ENCODE measurements around the gene LDB3.

LDB3 gene

GRCh38 chr10:86663046-86663345, 5.3 kb upstream of the LDB3 start:
- no peak overlapping the region for H3K27ac ChIP-seq
- H3K4me1 ChIP-seq: peaks cover 0 to 43% (median 21%) of the 10 kb centered on the region in 4 donors
- H3K9me3 ChIP-seq: no peaks in the 10 kb centered on the region
- H3K4me3 ChIP-seq: no peak overlapping the region
- H3K36me3 ChIP-seq: no peaks in the 10 kb centered on the region
- peak in 1 of 2 donors; percentile 56 for DNase-seq
- H3K27me3 ChIP-seq: no peaks in the 10 kb centered on the region
- intact Hi-C loops (cut with DNase I; ENCODE audit: low total_unique reads): no loop called here
- no peak for TF ChIP-seq CTCF (IDR thresholded peaks at IDR 0.05)

GRCh38 chr10:86663576-86664339, 4.6 kb upstream of the LDB3 start:
- no peak overlapping the region for H3K4me3 ChIP-seq
- intact Hi-C loops (cut with DNase I; ENCODE audit: low total_unique reads): no loop called here
- no peak for TF ChIP-seq CTCF (IDR thresholded peaks at IDR 0.05)
- H3K36me3 ChIP-seq: no peaks in the 10 kb centered on the region
- no peaks in the 10 kb centered on the region for H3K9me3 ChIP-seq
- H3K4me1 ChIP-seq: peaks cover 0 to 45% (median 23%) of the 10 kb centered on the region in 4 donors
- H3K27me3 ChIP-seq: no peaks in the 10 kb centered on the region
- no peak overlapping the region for H3K27ac ChIP-seq
- peak in 1 of 2 donors; percentile 40 for DNase-seq

- intact Hi-C loops (cut with DNase I; ENCODE audit: low total_unique reads): no loop called here
- Histone ChIP-seq H3K27me3 (no peaks in the 10 kb centered on the region), H3K4me1 (peaks cover 0 to 53% (median 25%) of the 10 kb centered on the region in 4 donors), H3K27ac (peak overlapping the region in 1 of 2 donors; percentile 89), H3K9me3 (no peaks in the 10 kb centered on the region), H3K4me3 (no peak overlapping the region), H3K36me3 (no peaks in the 10 kb centered on the region)
- DNase-seq: no peak
- no peak for TF ChIP-seq CTCF (IDR thresholded peaks at IDR 0.05)
Observed at GRCh38 chr10:86664341-86665217, 3.7 kb upstream of the LDB3 start.

- peak overlapping the region in 1 of 2 donors; percentile 89 for H3K27ac ChIP-seq
Observed at GRCh38 chr10:86665218-86665607, 3.1 kb upstream of the LDB3 start.

GRCh38 chr10:86665868-86666267, 2.4 kb upstream of the LDB3 start:
- peak overlapping the region; percentile 81 to 89 for H3K27ac ChIP-seq
- no peak for TF ChIP-seq CTCF (IDR thresholded peaks at IDR 0.05)
- no peaks in the 10 kb centered on the region for H3K9me3 ChIP-seq
- H3K4me3 ChIP-seq: no peak overlapping the region
- no peaks in the 10 kb centered on the region for H3K36me3 ChIP-seq
- H3K4me1 ChIP-seq: peaks cover 0 to 66% (median 36%) of the 10 kb centered on the region in 4 donors
- H3K27me3 ChIP-seq: no peaks in the 10 kb centered on the region
- no peak for DNase-seq
- intact Hi-C loops (cut with DNase I; ENCODE audit: low total_unique reads): no loop called here

More at GRCh38 chr10:86665218-86665607, 3.1 kb upstream of the LDB3 start:
- no peak overlapping the region for H3K4me3 ChIP-seq
- H3K4me1 ChIP-seq: peaks cover 0 to 59% (median 30%) of the 10 kb centered on the region in 4 donors
- H3K27me3 ChIP-seq: no peaks in the 10 kb centered on the region
- H3K9me3 ChIP-seq: no peaks in the 10 kb centered on the region
- intact Hi-C loops (cut with DNase I; ENCODE audit: low total_unique reads): no loop called here
- TF ChIP-seq CTCF (IDR thresholded peaks at IDR 0.05): no peak
- no peak for DNase-seq
- no peaks in the 10 kb centered on the region for H3K36me3 ChIP-seq
